ENCODE measurements around the gene GOT1.

Gene GOT1

GRCh38 chr10:99422529-99423096 lies 7.8 kb downstream of the GOT1 start:
- DNase-seq = no peak
- H3K4me3 Mint-ChIP-seq = no peak overlapping the region
- no peak for ATAC-seq
- H3K27me3 Mint-ChIP-seq = no peaks in the 10 kb centered on the region
- peaks cover 3% of the 10 kb centered on the region for H3K4me1 Mint-ChIP-seq
- no peaks in the 10 kb centered on the region for H3K9me3 Mint-ChIP-seq
- H3K27ac Mint-ChIP-seq = no peak overlapping the region

- ATAC-seq (no peak), DNase-seq (no peak)
- H3K27me3 Mint-ChIP-seq = no peaks in the 10 kb centered on the region
- H3K27ac Mint-ChIP-seq = no peak overlapping the region
- no peak overlapping the region for H3K4me3 Mint-ChIP-seq
- no peaks in the 10 kb centered on the region for H3K9me3 Mint-ChIP-seq
- no peaks in the 10 kb centered on the region for H3K4me1 Mint-ChIP-seq
These were observed 9.1 kb downstream of the GOT1 start for GRCh38 chr10:99421233-99421739.

- Mint-ChIP-seq H3K9me3 (no peaks in the 10 kb centered on the region), H3K4me1 (no peaks in the 10 kb centered on the region), H3K4me3 (no peak overlapping the region), H3K27me3 (no peaks in the 10 kb centered on the region), H3K27ac (no peak overlapping the region)
- ATAC-seq (no peak), DNase-seq (no peak)
These were observed 10.7 kb downstream of the GOT1 start for GRCh38 chr10:99419688-99420087.

GRCh38 chr10:99418910-99419624 lies 11.4 kb downstream of the GOT1 start:
- H3K9me3 Mint-ChIP-seq = no peaks in the 10 kb centered on the region
- H3K27ac Mint-ChIP-seq = no peak overlapping the region
- no peak overlapping the region for H3K4me3 Mint-ChIP-seq
- DNase-seq (no peak), ATAC-seq (no peak)
- no peaks in the 10 kb centered on the region for H3K27me3 Mint-ChIP-seq
- H3K4me1 Mint-ChIP-seq = no peaks in the 10 kb centered on the region

- H3K27me3 Mint-ChIP-seq = no peaks in the 10 kb centered on the region
These were observed 18.3 kb downstream of the GOT1 start for GRCh38 chr10:99412099-99412498.

GRCh38 chr10:99411546-99411945 lies 18.9 kb downstream of the GOT1 start:
- no peak overlapping the region for H3K4me3 Mint-ChIP-seq

More at GRCh38 chr10:99412099-99412498, 18.3 kb downstream of the GOT1 start:
- Mint-ChIP-seq H3K4me3 (no peak overlapping the region), H3K4me1 (peaks cover 5% of the 10 kb centered on the region), H3K27ac (no peak overlapping the region), H3K9me3 (no peaks in the 10 kb centered on the region)
- no peak for DNase-seq
- ATAC-seq = no peak

GRCh38 chr10:99410876-99411275 lies 19.5 kb downstream of the GOT1 start:
- no peak overlapping the region for H3K27ac Mint-ChIP-seq
- no peaks in the 10 kb centered on the region for H3K9me3 Mint-ChIP-seq
- H3K27me3 Mint-ChIP-seq = no peaks in the 10 kb centered on the region
- peaks cover 5% of the 10 kb centered on the region for H3K4me1 Mint-ChIP-seq
- H3K4me3 Mint-ChIP-seq = no peak overlapping the region
- DNase-seq = no peak
- ATAC-seq = no peak

More at GRCh38 chr10:99411546-99411945, 18.9 kb downstream of the GOT1 start:
- Mint-ChIP-seq H3K27me3 (no peaks in the 10 kb centered on the region), H3K4me1 (peaks cover 5% of the 10 kb centered on the region), H3K9me3 (no peaks in the 10 kb centered on the region), H3K27ac (no peak overlapping the region)
- DNase-seq (no peak), ATAC-seq (no peak)

- Mint-ChIP-seq H3K4me3 (no peak overlapping the region), H3K27ac (no peak overlapping the region), H3K4me1 (peaks cover 5% of the 10 kb centered on the region), H3K27me3 (no peaks in the 10 kb centered on the region), H3K9me3 (no peaks in the 10 kb centered on the region)
- ATAC-seq = no peak
- no peak for DNase-seq
These were observed 20.3 kb downstream of the GOT1 start for GRCh38 chr10:99410146-99410545.

- no peaks in the 10 kb centered on the region for H3K9me3 Mint-ChIP-seq
- H3K4me3 Mint-ChIP-seq = no peak overlapping the region
- H3K4me1 Mint-ChIP-seq = no peaks in the 10 kb centered on the region
- no peak for DNase-seq
- ATAC-seq = no peak
- H3K27me3 Mint-ChIP-seq = no peaks in the 10 kb centered on the region
- H3K27ac Mint-ChIP-seq = no peak overlapping the region
These were observed 24.3 kb downstream of the GOT1 start for GRCh38 chr10:99406149-99406548.

GRCh38 chr10:99403674-99404073 lies 26.8 kb downstream of the GOT1 start:
- Mint-ChIP-seq H3K27ac (no peak overlapping the region), H3K4me1 (no peaks in the 10 kb centered on the region), H3K27me3 (no peaks in the 10 kb centered on the region), H3K9me3 (no peaks in the 10 kb centered on the region), H3K4me3 (no peak overlapping the region)
- DNase-seq (no peak), ATAC-seq (no peak)

- Mint-ChIP-seq H3K4me1 (peaks cover 7% of the 10 kb centered on the region), H3K4me3 (no peak overlapping the region), H3K27me3 (no peaks in the 10 kb centered on the region), H3K27ac (no peak overlapping the region), H3K9me3 (no peaks in the 10 kb centered on the region)
- DNase-seq = no peak
- ATAC-seq = no peak
These were observed 30.8 kb downstream of the GOT1 start for GRCh38 chr10:99399664-99400063.

- DNase-seq (no peak), ATAC-seq (no peak)
- peaks cover 4% of the 10 kb centered on the region for H3K27me3 Mint-ChIP-seq
- peaks cover 7% of the 10 kb centered on the region for H3K4me1 Mint-ChIP-seq
- H3K9me3 Mint-ChIP-seq = no peaks in the 10 kb centered on the region
- no peak overlapping the region for H3K27ac Mint-ChIP-seq
- H3K4me3 Mint-ChIP-seq = no peak overlapping the region
These were observed 34.0 kb downstream of the GOT1 start for GRCh38 chr10:99396471-99396870.

- Mint-ChIP-seq H3K27ac (peak overlapping the region in 1 of 2 donors; percentile 69), H3K27me3 (peaks cover 6% of the 10 kb centered on the region), H3K4me1 (peaks cover 7% of the 10 kb centered on the region), H3K4me3 (no peak overlapping the region), H3K9me3 (no peaks in the 10 kb centered on the region)
- no peak for DNase-seq
- no peak for ATAC-seq
These were observed 34.5 kb downstream of the GOT1 start for GRCh38 chr10:99395750-99396445.

GRCh38 chr10:99394761-99395386 lies 35.5 kb downstream of the GOT1 start:
- H3K9me3 Mint-ChIP-seq = no peaks in the 10 kb centered on the region
- no peak overlapping the region for H3K27ac Mint-ChIP-seq
- no peak for DNase-seq
- no peak for ATAC-seq
- peaks cover 7% of the 10 kb centered on the region for H3K4me1 Mint-ChIP-seq
- no peak overlapping the region for H3K4me3 Mint-ChIP-seq
- H3K27me3 Mint-ChIP-seq = peaks cover 6% of the 10 kb centered on the region

GRCh38 chr10:99394256-99394655 lies 36.2 kb downstream of the GOT1 start:
- H3K4me1 Mint-ChIP-seq = peaks cover 7% of the 10 kb centered on the region
- peak overlapping the region in 1 of 2 donors; percentile 67 for H3K27ac Mint-ChIP-seq
- peaks cover 6% of the 10 kb centered on the region for H3K27me3 Mint-ChIP-seq
- no peak for DNase-seq
- ATAC-seq = no peak
- no peak overlapping the region for H3K4me3 Mint-ChIP-seq
- H3K9me3 Mint-ChIP-seq = no peaks in the 10 kb centered on the region

GRCh38 chr10:99393683-99394082 lies 36.7 kb downstream of the GOT1 start:
- Mint-ChIP-seq H3K27ac (no peak overlapping the region), H3K4me3 (no peak overlapping the region), H3K4me1 (peaks cover 7% of the 10 kb centered on the region), H3K9me3 (no peaks in the 10 kb centered on the region), H3K27me3 (peaks cover 6% of the 10 kb centered on the region)
- DNase-seq (no peak), ATAC-seq (peak; percentile 44)

Data from stimulated activated naive CD8-positive, alpha-beta T cell treated with anti-CD3 and anti-CD28 coated beads, Interleukin-15, amount 100 ng/mL, for 72 hours (primary cell).